Gastroesophageal sphincter (tissue), 3 donors: ENCODE results near the gene PALD1.

Source experiments
- EP300 ChIP-seq: sonication (generic); formaldehyde crosslinking; IDR thresholded peaks from one replicate; pipeline ENCODE4 v1.6.1; 2017; ENCODE audit warnings: antibody characterized with exemption, mild to moderate bottlenecking
- TF ChIP-seq, protein P1 (sequence below), 4 experiments: fragments of 200-600 bp in 2 of 4; fragments of 450-650 bp in 2 of 4; sonication (generic) in 1 of 4; IDR thresholded peaks; one replicate each; pipeline ENCODE4 v1.5.1; 2017 to 2019; ENCODE audit warnings: antibody characterized with exemption in 4 of 4, mild to moderate bottlenecking in 2 of 4, moderate library complexity in 2 of 4

DNA sequence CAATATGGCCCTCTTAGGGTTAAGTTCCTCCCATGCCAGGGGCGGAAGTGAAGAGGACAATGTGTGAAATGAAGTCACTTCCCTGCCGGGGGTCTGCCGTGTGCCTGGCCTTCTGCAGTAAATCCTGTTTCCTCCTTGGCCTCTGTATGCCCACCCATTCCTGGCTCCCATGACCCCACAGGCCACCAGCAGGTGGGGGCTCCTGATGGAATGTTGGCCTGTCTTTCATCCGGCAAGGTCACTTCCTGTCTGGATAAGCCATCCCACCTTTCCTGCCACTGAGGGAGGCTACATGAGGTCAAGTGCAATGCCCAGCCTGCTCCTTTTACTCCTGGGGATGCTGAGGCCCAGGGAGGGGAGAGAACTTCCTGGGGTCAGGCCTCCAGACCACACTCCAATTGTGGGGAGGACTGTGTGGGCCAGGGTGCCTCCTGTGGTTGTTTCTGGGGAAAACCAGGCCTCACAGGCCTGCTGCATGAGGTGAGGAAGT, 22.3 kb downstream of the PALD1 start:
- TF ChIP-seq, protein P1, sequence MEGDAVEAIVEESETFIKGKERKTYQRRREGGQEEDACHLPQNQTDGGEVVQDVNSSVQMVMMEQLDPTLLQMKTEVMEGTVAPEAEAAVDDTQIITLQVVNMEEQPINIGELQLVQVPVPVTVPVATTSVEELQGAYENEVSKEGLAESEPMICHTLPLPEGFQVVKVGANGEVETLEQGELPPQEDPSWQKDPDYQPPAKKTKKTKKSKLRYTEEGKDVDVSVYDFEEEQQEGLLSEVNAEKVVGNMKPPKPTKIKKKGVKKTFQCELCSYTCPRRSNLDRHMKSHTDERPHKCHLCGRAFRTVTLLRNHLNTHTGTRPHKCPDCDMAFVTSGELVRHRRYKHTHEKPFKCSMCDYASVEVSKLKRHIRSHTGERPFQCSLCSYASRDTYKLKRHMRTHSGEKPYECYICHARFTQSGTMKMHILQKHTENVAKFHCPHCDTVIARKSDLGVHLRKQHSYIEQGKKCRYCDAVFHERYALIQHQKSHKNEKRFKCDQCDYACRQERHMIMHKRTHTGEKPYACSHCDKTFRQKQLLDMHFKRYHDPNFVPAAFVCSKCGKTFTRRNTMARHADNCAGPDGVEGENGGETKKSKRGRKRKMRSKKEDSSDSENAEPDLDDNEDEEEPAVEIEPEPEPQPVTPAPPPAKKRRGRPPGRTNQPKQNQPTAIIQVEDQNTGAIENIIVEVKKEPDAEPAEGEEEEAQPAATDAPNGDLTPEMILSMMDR (IDR thresholded peaks at IDR 0.05): no peak
- no peak for TF ChIP-seq EP300
